ENCODE results near the gene DAB1.
A peak's percentile ranks its signal among the peaks of the same experiment; 100 is the strongest.

Gene DAB1

GRCh38 chr1:57162607-57163261, 261.1 kb downstream of the DAB1 start:
- DNase-seq (ENCODE audit: low spot score) = no peak

GRCh38 chr1:57160594-57160993, 263.3 kb downstream of the DAB1 start:
- no peak for DNase-seq (ENCODE audit: low spot score)

GRCh38 chr1:57158604-57158998, 265.3 kb downstream of the DAB1 start:
- no peak for DNase-seq (ENCODE audit: low spot score)

- no peak for DNase-seq (ENCODE audit: low spot score)
Measured at GRCh38 chr1:57157818-57158603, 265.8 kb downstream of the DAB1 start.

- no peak for DNase-seq (ENCODE audit: low spot score)
Measured at GRCh38 chr1:57156907-57157306, 267.0 kb downstream of the DAB1 start.

GRCh38 chr1:57146100-57146499, 277.8 kb downstream of the DAB1 start:
- no peak for DNase-seq (ENCODE audit: low spot score)

- no peak for DNase-seq (ENCODE audit: low spot score)
Measured at GRCh38 chr1:57142999-57143398, 280.9 kb downstream of the DAB1 start.

- no peak for DNase-seq (ENCODE audit: low spot score)
Measured at GRCh38 chr1:57142169-57142568, 281.7 kb downstream of the DAB1 start.

GRCh38 chr1:57138432-57139078, 285.3 kb downstream of the DAB1 start:
- no peak for DNase-seq (ENCODE audit: low spot score)

GRCh38 chr1:57137980-57138379, 285.9 kb downstream of the DAB1 start:
- no peak for DNase-seq (ENCODE audit: low spot score)

- DNase-seq (ENCODE audit: low spot score) = no peak
Measured at GRCh38 chr1:57134803-57135202, 289.1 kb downstream of the DAB1 start.

- no peak for DNase-seq (ENCODE audit: low spot score)
Measured at GRCh38 chr1:57133686-57134085, 290.2 kb downstream of the DAB1 start.

GRCh38 chr1:57132993-57133622, 290.8 kb downstream of the DAB1 start:
- no peak for DNase-seq (ENCODE audit: low spot score)

GRCh38 chr1:57131701-57132394, 292.0 kb downstream of the DAB1 start:
- peak; percentile 8 for DNase-seq (ENCODE audit: low spot score)

- no peak for DNase-seq (ENCODE audit: low spot score)
Measured at GRCh38 chr1:57131257-57131656, 292.6 kb downstream of the DAB1 start.

- DNase-seq (ENCODE audit: low spot score) = no peak
Measured at GRCh38 chr1:57129865-57130264, 294.0 kb downstream of the DAB1 start.

- no peak for DNase-seq (ENCODE audit: low spot score)
Measured at GRCh38 chr1:57127976-57128375, 295.9 kb downstream of the DAB1 start.

- peak; percentile 20 for DNase-seq (ENCODE audit: low spot score)
Measured at GRCh38 chr1:57124768-57125446, 299.0 kb downstream of the DAB1 start.

GRCh38 chr1:57124170-57124569, 299.7 kb downstream of the DAB1 start:
- DNase-seq (ENCODE audit: low spot score) = no peak

- no peak for DNase-seq (ENCODE audit: low spot score)
Measured at GRCh38 chr1:57122031-57122430, 301.8 kb downstream of the DAB1 start.

GRCh38 chr1:57118948-57119603, 304.8 kb downstream of the DAB1 start:
- DNase-seq (ENCODE audit: low spot score) = no peak

Data from RKO (cell line).